Hematopoietic multipotent progenitor cell (in vitro differentiated cells): Measurements from ENCODE around the gene NT5C. TPM values are rescaled to one million over a fixed set of nuclear protein-coding genes. Genes with fewer than 3 reads are reported as not detected.
A peak's percentile ranks its signal among the peaks of the same experiment; 100 is the strongest.
"Not testable (repeated sequence)": the region's sequence is repeated elsewhere in the genome, so short reads cannot be mapped to it uniquely, and the experiment has no call there.

Experiments
- DNase-seq, 3 donors: peaks; one replicate each; pipeline ENCODE4 v3.0.0-alpha.2; 2011 to 2015; ENCODE audit warnings: low read depth in 2 of 3, low spot score in 2 of 3
- total RNA-seq: library from RNA; depleted of rRNA; stranded (reverse); fragments of >200 nt; gene quantifications from one replicate; pipeline ENCODE4 v1.2.3, GENCODE V29; 2012

The NT5C gene
- total RNA-seq, 1 donor, result 87.5 TPM

DNA sequence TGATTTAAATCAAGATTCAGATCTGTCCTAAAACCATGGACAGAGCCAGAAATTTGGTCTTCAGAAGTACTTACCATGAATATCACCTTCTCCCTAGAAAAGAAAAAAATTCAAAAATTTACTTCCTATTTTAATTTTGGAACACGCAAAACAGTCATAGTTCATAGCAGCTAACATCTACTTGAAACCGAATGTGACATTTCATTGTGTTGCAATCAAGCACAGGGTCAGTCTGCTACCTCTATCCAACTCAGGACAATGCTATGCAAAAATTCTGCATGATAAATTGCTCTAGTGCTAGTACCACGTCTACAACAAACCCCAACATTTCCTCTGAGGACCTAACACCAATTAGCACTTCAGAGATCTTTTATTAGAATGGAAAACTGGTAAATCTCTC lies 15.1 kb upstream of the NT5C start:
- no peak for DNase-seq

DNA sequence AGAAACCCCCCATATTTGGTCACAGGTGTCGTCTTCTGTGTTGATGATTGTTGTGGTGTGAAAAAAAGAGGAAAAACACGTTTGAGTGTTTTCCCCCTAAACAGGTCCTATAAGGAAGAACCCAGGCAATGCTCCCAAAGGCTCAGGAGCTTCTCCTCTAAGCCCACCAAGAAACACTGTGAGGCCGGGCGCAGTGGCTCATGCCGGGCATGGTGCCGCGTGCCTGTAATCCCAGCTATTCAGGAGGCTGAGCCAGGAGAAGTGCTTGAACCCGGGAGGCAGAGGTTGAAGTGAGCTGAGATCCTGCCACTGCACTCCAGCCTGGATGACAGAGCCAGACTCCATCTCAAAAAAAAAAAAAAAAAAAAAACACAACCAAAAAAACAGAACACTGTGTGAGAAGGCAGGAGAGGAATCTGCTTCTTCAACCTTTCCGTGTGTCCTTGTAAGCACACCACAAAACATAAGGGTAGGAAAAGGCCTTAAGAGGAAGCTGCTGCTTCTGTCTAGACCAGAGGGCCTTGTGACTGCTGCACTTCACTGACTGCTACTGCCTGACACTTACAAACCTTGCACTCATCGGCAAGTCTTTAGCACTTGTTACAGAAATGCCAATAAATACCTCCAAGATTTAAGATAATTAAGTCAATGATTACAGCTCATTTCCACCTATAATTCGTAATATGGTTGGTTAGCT lies 13.4 kb upstream of the NT5C start:
- no peak for DNase-seq

- no peak for DNase-seq
These were observed 10.9 kb upstream of the NT5C start for GRCh38 chr17:75142236-75142971.

GRCh38 chr17:75138519-75138918 lies 7.0 kb upstream of the NT5C start:
- no peak for DNase-seq

- not testable (repeated sequence) for DNase-seq
These were observed 6.2 kb upstream of the NT5C start for GRCh38 chr17:75137762-75138161.

DNA sequence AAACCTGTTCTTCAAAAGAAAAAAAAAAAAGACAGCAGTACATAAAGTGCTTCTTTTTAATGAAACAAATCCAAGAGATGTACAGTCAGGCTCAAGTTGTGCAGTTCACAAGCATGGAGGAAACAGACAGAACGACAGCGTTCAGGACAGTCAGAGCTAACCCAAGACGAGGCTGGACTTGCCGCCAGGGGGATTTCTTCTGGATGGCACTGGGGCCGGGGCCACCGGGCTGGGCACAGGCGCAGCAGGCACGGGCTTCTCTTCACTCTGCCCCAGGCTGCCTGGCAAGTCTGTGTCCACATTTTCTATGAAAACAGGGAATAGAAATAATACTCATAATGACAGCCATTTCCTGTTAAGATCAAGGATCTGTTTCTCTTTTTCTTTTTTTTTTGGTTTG lies 4.4 kb upstream of the NT5C start:
- DNase-seq, result no peak

GRCh38 chr17:75135452-75135851 lies 3.9 kb upstream of the NT5C start:
- no peak for DNase-seq

DNA sequence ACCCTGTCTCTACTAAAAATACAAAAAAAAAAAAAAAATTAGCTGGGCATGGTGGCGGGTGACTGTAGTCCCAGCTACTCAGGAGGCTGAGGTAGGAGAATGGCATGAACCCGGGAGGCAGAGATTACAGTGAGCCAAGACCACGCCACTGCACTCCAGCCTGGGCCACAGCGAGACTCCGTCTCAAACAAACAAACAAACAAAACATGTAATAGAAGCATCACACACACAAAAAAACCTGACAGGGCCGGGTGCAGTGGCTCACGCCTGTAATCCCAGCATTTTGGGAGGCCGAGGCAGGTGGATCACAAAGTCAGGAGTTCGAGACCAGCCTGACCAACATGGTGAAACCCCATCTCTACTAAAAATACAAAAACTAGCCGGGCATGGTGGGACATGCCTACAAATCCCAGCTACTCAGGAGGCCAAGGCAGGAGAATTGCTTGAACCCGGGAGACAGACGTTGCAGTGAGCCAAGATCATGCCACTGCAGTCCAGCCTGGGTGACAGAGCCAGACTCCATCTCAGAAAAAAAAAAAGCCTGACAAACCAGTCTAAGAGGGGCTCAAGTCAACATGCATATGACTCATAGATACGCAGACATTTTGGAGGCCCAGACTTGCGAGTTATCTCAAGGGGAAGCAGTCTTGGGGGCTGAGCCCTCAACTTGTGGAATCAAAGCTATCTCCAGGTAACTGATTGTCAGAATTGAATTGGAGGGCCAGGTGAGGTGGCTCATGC lies 2.2 kb upstream of the NT5C start:
- not testable (repeated sequence) for DNase-seq

DNA sequence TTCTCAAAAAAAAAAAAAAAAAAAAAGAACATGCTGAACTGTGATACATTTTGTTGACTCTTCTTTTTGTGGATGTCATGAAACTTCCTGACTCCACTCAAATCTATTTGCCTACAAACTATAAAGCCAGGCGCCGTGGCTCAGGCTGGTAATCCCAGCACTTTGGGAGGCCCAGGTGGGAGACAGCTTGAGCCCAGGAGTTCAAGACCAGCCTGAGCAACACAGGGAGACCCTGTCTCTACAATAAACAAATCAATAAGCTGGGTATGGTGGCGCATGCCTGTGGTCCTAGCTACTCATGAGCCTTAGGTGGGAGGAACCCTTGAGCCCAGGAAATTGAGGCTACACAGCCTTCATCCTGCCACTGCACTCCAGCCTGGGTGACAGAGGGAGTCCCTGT lies 1.5 kb upstream of the NT5C start:
- DNase-seq, result no peak

DNA sequence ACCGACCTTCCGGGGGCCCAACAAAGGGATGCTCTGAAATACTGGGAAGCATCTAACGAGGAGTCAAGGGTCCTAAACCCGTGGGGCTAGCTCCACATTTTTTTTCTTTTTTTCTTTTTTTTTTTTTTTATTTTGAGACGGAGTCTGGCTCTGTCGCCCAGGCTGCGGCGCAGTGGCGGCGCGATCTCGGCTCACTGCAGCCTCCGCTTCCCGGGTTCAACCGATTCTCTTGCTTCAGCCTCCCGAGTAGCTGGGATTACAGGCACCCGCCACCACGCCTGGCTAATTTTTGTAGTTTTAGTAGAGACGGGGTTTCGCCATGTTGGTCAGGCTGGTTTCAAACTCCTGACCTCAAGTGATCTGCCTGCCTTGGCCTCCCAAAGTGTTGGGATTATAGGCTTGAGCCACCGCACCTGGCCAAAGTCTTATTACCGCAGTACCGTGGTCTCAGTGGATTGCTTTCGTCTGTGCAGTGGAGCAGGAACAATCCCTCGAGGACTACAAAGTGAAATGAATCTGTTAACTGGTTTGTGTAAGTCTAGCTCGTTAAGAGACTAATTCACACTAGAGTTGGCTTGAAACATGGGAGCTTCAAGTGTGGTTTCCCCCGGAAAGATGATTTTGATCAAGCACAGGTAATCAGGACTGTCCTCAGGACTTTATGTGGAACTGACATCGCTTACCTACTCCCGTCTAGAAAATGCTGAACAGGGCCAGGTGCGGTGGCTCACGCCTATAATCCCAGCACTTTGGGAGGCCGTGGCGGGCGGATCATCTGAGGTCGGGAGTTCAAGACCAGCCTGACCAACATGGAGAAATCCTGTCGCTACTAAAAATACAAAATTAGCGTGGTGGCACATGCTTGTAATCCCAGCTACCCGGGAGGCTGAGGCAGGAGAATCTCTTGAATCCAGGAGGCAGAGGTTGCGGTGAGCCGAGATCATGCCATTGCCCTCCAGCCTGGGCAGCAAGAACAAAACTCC lies 767 bp upstream of the NT5C start:
- not testable (repeated sequence) for DNase-seq

GRCh38 chr17:75130632-75131277 lies 787 bp downstream of the NT5C start:
- DNase-seq, result peak in 2 of 3 donors; percentile 69

- no peak for DNase-seq
These were observed 1.4 kb downstream of the NT5C start for GRCh38 chr17:75130059-75130631.

DNA sequence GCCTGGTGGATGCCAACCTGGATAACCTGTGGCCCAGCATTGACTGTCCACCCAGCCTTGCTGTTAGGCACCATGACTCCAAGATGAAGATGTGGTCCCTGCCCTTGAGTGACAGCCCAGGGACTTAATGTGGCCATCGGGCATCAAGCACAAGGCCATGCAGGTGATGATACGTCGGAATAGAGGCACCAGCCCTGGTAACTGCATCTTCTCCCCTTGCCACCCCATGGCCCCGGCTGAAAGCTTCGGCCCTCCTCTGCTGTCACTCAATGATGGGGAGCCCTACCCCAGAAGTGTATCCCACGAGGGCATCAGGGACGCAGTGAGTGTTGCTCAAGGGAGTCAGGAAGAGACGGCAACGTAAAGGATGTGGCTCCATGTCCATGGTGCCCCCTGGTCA lies 2.0 kb downstream of the NT5C start:
- no peak for DNase-seq

DNA sequence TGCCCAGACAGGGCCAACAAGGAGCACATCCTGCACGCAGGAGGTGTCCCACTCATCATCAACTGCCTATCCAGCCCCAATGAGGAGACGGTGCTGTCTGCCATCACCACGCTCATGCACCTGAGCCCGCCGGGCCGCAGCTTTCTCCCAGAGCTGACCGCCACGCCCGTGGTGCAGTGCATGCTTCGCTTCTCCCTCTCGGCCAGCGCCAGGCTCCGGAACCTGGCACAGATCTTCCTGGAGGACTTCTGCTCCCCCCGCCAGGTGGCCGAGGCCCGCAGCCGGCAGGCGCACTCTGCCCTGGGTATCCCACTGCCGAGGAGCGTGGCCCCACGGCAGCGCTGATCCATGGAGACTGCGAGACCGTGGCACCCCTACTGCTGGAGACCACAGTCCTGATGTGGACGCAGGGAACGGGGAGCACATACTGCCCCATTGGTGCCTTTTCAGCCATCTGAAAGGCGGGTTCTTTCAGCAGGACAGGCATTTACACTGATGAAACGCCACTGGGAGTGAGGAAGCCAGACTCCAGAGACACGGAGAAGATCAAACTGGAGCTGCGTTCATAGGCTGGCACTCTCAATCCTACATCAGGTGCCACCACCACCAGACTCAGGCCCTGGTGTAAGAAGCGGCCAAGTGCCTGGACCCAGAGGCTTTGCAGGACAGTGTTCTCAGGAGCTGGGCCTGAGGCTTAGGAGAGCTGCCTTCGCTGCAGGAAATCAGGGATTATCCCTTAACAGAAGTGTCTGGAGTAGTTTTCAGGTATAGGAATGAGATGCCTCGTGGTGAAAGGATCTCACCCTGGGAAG lies 2.6 kb downstream of the NT5C start:
- no peak for DNase-seq

DNA sequence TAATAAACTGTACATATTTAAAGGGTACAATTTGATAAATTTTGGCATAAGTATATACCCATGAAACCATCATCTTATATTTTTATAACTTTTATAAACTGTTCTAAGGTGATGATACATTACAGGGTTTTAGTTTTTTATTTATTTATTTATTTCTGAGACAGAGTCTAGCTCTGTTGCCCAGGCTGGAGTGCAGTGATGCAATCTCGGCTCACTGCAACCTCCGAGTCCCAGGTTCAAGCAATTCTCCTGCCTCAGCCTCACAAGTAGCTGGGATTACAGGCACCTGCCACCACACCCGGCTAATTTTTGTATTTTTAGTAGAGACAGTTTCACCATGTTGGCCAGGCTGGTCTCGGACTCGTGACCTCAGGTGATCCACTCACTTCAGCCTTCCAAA lies 3.6 kb downstream of the NT5C start:
- not testable (repeated sequence) for DNase-seq

- DNase-seq, result no peak
These were observed 4.6 kb downstream of the NT5C start for GRCh38 chr17:75126954-75127353.

- DNase-seq, result no peak
These were observed 5.6 kb downstream of the NT5C start for GRCh38 chr17:75125984-75126383.

- no peak for DNase-seq
These were observed 6.8 kb downstream of the NT5C start for GRCh38 chr17:75124819-75125162.
